CD14-positive monocyte (primary cell): ENCODE measurements around the gene MOCOS. TPM values are rescaled to one million over a fixed set of nuclear protein-coding genes. Genes with fewer than 3 reads are reported as not detected.

ENCODE experiments used
- DNase-seq, 3 donors: peaks; one replicate each; pipeline ENCODE4 v3.0.0-alpha.2; 2011 to 2022
- H2AFZ ChIP-seq: 2 replicates; pipeline ENCODE4 v1.6.0; 2012; ENCODE audit warnings: mild to moderate bottlenecking, low read depth, low read length, inconsistent platforms; ENCODE audit not compliant: insufficient read depth, poor library complexity, severe bottlenecking
- H3K27ac ChIP-seq, 2 donors: 1 replicate in 1 of 2; 2 replicates in 1 of 2; pipeline ENCODE4 v1.5.1; 2012 to 2013; ENCODE audit warnings: low read length in 2 of 2, control low read depth in 1 of 2, inconsistent platforms in 1 of 2, low read depth in 1 of 2, mild to moderate bottlenecking in 1 of 2
- H3K27me3 ChIP-seq, 2 donors: one replicate each; pipeline versions ENCODE4 v1.6.0 to v1.6.1; 2011 to 2013; ENCODE audit warnings: low read length in 2 of 2; ENCODE audit not compliant: control insufficient read depth in 2 of 2, insufficient read depth in 2 of 2
- H3K36me3 ChIP-seq, 2 donors: replicated peaks in 1 of 2; 1 replicate in 1 of 2; 2 replicates in 1 of 2; pipeline versions ENCODE4 v1.5.1 to v1.6.1; 2012 to 2013; ENCODE audit warnings: low read length in 2 of 2, control low read depth in 1 of 2, inconsistent platforms in 1 of 2, mild to moderate bottlenecking in 1 of 2; ENCODE audit not compliant: insufficient read depth in 2 of 2, control insufficient read depth in 1 of 2
- H3K4me1 ChIP-seq, 2 donors: 1 replicate in 1 of 2; 2 replicates in 1 of 2; pipeline versions ENCODE4 v1.5.1 to v1.6.1; 2012 to 2013; ENCODE audit warnings: low read length in 2 of 2, control low read depth in 1 of 2, inconsistent platforms in 1 of 2, mild to moderate bottlenecking in 1 of 2, moderate library complexity in 1 of 2; ENCODE audit not compliant: insufficient read depth in 2 of 2, control insufficient read depth in 1 of 2
- H3K4me2 ChIP-seq: replicated peaks from 2 replicates; pipeline ENCODE3; 2012; ENCODE audit warnings: low read length, moderate library complexity, mild to moderate bottlenecking; ENCODE audit not compliant: poor library complexity, severe bottlenecking; ENCODE audit errors: extremely low read depth
- H3K4me3 ChIP-seq, 3 experiments: fragments of 200-600 bp in 1 of 3; sonication (generic) in 1 of 3; replicated peaks in 1 of 3; 1 replicate in 2 of 3; 2 replicates in 1 of 3; pipeline ENCODE4 v1.5.1; 2011 to 2013; ENCODE audit warnings: low read length in 3 of 3, mild to moderate bottlenecking in 3 of 3, control low read depth in 2 of 3, low read depth in 2 of 3, inconsistent platforms in 1 of 3, moderate library complexity in 1 of 3
- H3K79me2 ChIP-seq: 2 replicates; pipeline ENCODE4 v1.6.0; 2012; ENCODE audit warnings: mild to moderate bottlenecking, control low read depth, inconsistent platforms, low read length, moderate library complexity; ENCODE audit not compliant: insufficient read depth
- H3K9ac ChIP-seq: 2 replicates; pipeline ENCODE4 v1.6.0; 2017; ENCODE audit warnings: low read length, mild to moderate bottlenecking; ENCODE audit not compliant: insufficient read depth, poor library complexity, severe bottlenecking
- H3K9me3 ChIP-seq, 2 donors: replicated peaks in 1 of 2; 1 replicate in 1 of 2; 2 replicates in 1 of 2; pipeline versions ENCODE4 v1.5.1 to v1.6.1; 2012 to 2013; ENCODE audit warnings: low read length in 2 of 2, control low read depth in 1 of 2; ENCODE audit not compliant: control insufficient read depth in 1 of 2, insufficient read depth in 1 of 2
- H4K20me1 ChIP-seq: 2 replicates; pipeline ENCODE4 v1.6.0; 2012; ENCODE audit warnings: mild to moderate bottlenecking, low read length, control low read depth, moderate library complexity; ENCODE audit not compliant: insufficient read depth
- H3K27ac Mint-ChIP-seq, 7 donors: one replicate each; pipeline ENCODE4 v1.8.0; 2020; ENCODE audit warnings: mild to moderate bottlenecking in 7 of 7, mixed read lengths in 7 of 7, moderate library complexity in 6 of 7, inconsistent platforms in 2 of 7
- H3K27me3 Mint-ChIP-seq, 3 donors: one replicate each; pipeline ENCODE4 v1.8.0; 2021 to 2022; ENCODE audit warnings: low read depth in 3 of 3, mild to moderate bottlenecking in 3 of 3, mixed read lengths in 3 of 3, moderate library complexity in 3 of 3, inconsistent platforms in 1 of 3
- H3K36me3 Mint-ChIP-seq, 2 donors: one replicate each; pipeline ENCODE4 v1.8.0; 2020; ENCODE audit warnings: mixed read lengths in 2 of 2, inconsistent platforms in 1 of 2, mild to moderate bottlenecking in 1 of 2
- H3K4me1 Mint-ChIP-seq: one replicate; pipeline ENCODE4 v1.8.0; 2020; ENCODE audit warnings: mild to moderate bottlenecking, mixed read lengths
- H3K4me3 Mint-ChIP-seq, 2 donors: one replicate each; pipeline ENCODE4 v1.8.0; 2020; ENCODE audit warnings: mild to moderate bottlenecking in 2 of 2, mixed read lengths in 2 of 2, moderate library complexity in 1 of 2
- H3K9me3 Mint-ChIP-seq, 7 donors: one replicate each; pipeline ENCODE4 v1.8.0; 2020 to 2022; ENCODE audit warnings: mixed read lengths in 7 of 7, mild to moderate bottlenecking in 6 of 7, moderate library complexity in 6 of 7, inconsistent platforms in 2 of 7
- CTCF ChIP-seq: fragments of 200-600 bp; IDR thresholded peaks from one replicate; pipeline ENCODE4 v1.8.0; 2022; ENCODE audit warnings: antibody characterized with exemption, mild to moderate bottlenecking
- WGBS: methylation state at CpG from one replicate; pipeline ENCODE4 v1.1.5; 2013; ENCODE audit warnings: missing lambda C conversion rate; ENCODE audit not compliant: insufficient coverage; 5-methylcytosine and 5-hydroxymethylcytosine counted together
- intact Hi-C, 2 donors: fragments of 100-400 bp; cut with micrococcal nuclease; formaldehyde crosslinking; loops; one replicate each; pipeline versions ENCODE4 v1.15.0 to v1.15.1; 2023
- polyA plus RNA-seq, 3 donors: library from polyadenylated mRNA; depleted of rRNA in 1 of 3; unstranded in 2 of 3; stranded (reverse) in 1 of 3; fragments of 300-500 nt in 2 of 3; fragments of >200 nt in 1 of 3; fragmentation: Illumina TruSeq in 2 of 3; gene quantifications; 1 replicate in 2 of 3; 2 replicates in 1 of 3; pipeline ENCODE4 v1.2.3, GENCODE V29; 2012 to 2021

MOCOS gene
- polyA plus RNA-seq, 3 donors: 0.03 to 0.05 TPM; not detected in 1

GRCh38 chr18:36312806-36313395 lies 125.6 kb downstream of the MOCOS start:
- no peak overlapping the region for H2AFZ ChIP-seq
- H3K79me2 ChIP-seq: no peaks in the 10 kb centered on the region
- no peak overlapping the region for H3K4me3 ChIP-seq
- no peak overlapping the region for H3K27ac ChIP-seq
- H3K9ac ChIP-seq: no peak overlapping the region
- intact Hi-C loops: no loop called here
- no peak for TF ChIP-seq CTCF
- Mint-ChIP-seq H3K27me3 (peaks cover 6 to 21% (median 11%) of the 10 kb centered on the region in 3 donors), H3K4me3 (no peak overlapping the region), H3K27ac (no peak overlapping the region), H3K9me3 (peaks cover 0 to 6% (median under 1%) of the 10 kb centered on the region in 7 donors), H3K4me1 (no peaks in the 10 kb centered on the region), H3K36me3 (no peaks in the 10 kb centered on the region)
- H4K20me1 ChIP-seq: no peaks in the 10 kb centered on the region
- no peaks in the 10 kb centered on the region for H3K9me3 ChIP-seq
- H3K27me3 ChIP-seq: no peaks in the 10 kb centered on the region
- no peaks in the 10 kb centered on the region for H3K36me3 ChIP-seq
- no peaks in the 10 kb centered on the region for H3K4me1 ChIP-seq
- 100% methylated on average over 1 of the region's 2 CpGs for WGBS
- DNase-seq: no peak
- H3K4me2 ChIP-seq: no peak overlapping the region

GRCh38 chr18:36314098-36314497 lies 126.8 kb downstream of the MOCOS start:
- Histone ChIP-seq H3K27ac (no peak overlapping the region), H3K4me2 (no peak overlapping the region), H2AFZ (no peak overlapping the region), H3K4me1 (no peaks in the 10 kb centered on the region), H3K4me3 (no peak overlapping the region), H3K9me3 (peaks cover 0 to 6% of the 10 kb centered on the region in 2 donors), H4K20me1 (no peaks in the 10 kb centered on the region), H3K27me3 (no peaks in the 10 kb centered on the region), H3K79me2 (no peaks in the 10 kb centered on the region), H3K9ac (no peak overlapping the region), H3K36me3 (no peaks in the 10 kb centered on the region)
- no peak overlapping the region for H3K27ac Mint-ChIP-seq
- no peak for DNase-seq
- no peak for TF ChIP-seq CTCF
- no peak overlapping the region for H3K4me3 Mint-ChIP-seq
- H3K36me3 Mint-ChIP-seq: no peaks in the 10 kb centered on the region
- intact Hi-C loops: no loop called here
- H3K9me3 Mint-ChIP-seq: peaks cover 2 to 17% (median 9%) of the 10 kb centered on the region in 7 donors
- 87% methylated on average over 1 of the region's 4 CpGs for WGBS
- peaks cover 5 to 19% (median 9%) of the 10 kb centered on the region in 3 donors for H3K27me3 Mint-ChIP-seq
- H3K4me1 Mint-ChIP-seq: no peaks in the 10 kb centered on the region
